ENCODE measurements around the gene TMCO5A.

The TMCO5A gene

GRCh38 chr15:37931868-37932267, 2.6 kb upstream of the TMCO5A start:
- no peak overlapping the region for H3K27ac ChIP-seq
- TF ChIP-seq ZFX (IDR thresholded peaks at IDR 0.05; ENCODE audit: borderline replicate concordance) (no peak), CTCF (IDR thresholded peaks at IDR 0.05) (no peak)

DNA sequence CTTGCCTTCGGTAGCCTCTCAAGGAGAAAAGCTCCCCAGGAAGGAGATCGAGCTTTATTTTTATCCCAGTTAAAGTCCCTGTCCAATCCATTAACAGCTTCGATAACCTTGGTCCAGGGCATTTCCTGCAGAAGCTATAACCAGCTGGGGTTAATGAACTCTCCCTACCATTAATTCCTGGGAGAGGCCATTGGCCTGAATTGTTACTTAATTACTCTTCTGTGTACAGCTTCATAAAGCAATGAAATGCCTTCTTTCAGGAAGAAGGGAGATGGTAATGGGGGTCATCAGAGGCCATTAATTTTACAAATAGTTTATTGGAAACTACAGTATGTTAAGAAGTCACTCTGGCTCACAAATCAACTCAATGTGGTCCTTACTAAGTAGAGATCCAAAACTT, 1.9 kb upstream of the TMCO5A start:
- TF ChIP-seq ZFX (IDR thresholded peaks at IDR 0.05; ENCODE audit: borderline replicate concordance), result no peak
- no peak for TF ChIP-seq CTCF (IDR thresholded peaks at IDR 0.05)
- H3K27ac ChIP-seq, result no peak overlapping the region

DNA sequence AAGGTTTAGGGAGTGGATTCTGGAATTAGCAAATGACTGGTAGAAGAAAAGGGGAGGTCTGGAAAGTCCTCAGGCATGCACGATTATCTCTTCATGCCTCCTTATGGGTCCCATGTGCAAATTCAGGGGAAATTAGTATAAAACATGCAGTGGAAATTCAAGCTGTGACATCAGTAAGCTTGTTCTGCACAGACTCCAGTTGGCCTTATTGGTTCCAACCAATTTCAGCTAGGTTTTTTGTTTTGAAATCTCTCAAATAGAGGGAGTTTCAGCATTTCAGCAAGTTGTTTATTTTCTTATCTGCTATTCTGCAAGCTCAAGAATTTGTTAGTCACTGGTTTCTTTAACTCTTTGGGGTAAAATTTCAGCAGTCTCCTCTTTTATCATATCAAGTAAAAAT, 774 bp upstream of the TMCO5A start:
- TF ChIP-seq CTCF (IDR thresholded peaks at IDR 0.05) (no peak), ZFX (IDR thresholded peaks at IDR 0.05; ENCODE audit: borderline replicate concordance) (no peak)
- no peak overlapping the region for H3K27ac ChIP-seq

DNA sequence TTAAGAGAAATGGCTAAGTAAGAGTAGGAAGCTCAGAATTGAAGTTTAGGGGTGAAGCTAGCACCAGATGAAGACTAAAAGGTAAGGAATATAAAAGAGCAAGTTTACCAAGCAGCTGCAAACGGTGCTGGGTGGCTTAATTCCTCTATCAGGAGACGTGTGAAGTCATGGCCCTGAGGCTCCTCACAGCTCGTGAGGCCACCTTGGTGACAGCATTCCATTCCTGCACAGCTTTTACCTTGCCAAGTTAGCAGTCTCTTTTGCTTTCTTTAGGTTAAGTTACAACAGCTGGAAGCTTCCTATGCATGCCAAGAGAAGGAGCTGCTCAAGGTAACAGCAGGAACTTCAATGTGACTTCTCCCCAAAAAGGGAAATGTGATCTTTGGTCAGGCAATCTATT, 6.4 kb downstream of the TMCO5A start:
- H3K27ac ChIP-seq, result no peak overlapping the region
- TF ChIP-seq CTCF (IDR thresholded peaks at IDR 0.05), result no peak
- TF ChIP-seq ZFX (IDR thresholded peaks at IDR 0.05; ENCODE audit: borderline replicate concordance), result no peak

GRCh38 chr15:37941779-37942178, 7.3 kb downstream of the TMCO5A start:
- H3K27ac ChIP-seq, result no peak overlapping the region
- TF ChIP-seq CTCF (IDR thresholded peaks at IDR 0.05), result no peak

DNA sequence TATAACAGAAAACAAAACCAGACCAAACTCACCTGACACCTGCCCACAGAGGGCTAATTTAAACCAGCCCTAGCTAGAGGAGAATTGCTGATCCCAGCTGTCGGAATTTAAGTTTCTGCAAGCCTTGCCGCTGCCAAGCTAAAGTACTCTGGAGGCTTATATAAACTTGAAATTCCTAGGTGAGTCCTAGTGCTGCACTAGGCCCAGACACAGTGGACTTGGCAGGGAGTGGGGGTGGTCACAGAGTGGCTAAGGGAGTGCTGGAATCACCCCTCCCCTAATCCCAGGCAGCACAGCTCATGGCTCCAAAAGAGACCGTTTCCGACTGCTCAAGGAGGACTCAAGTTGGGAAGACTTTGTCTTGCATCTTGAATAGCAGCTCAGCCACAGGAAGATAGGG, 17.6 kb downstream of the TMCO5A start:
- no peak for TF ChIP-seq ZFX (IDR thresholded peaks at IDR 0.05; ENCODE audit: borderline replicate concordance)
- TF ChIP-seq CTCF (IDR thresholded peaks at IDR 0.05), result no peak
- H3K27ac ChIP-seq, result no peak overlapping the region

- peak overlapping the region; percentile 43 for H3K27ac ChIP-seq
Measured at GRCh38 chr15:37960742-37961141, 26.3 kb downstream of the TMCO5A start.

DNA sequence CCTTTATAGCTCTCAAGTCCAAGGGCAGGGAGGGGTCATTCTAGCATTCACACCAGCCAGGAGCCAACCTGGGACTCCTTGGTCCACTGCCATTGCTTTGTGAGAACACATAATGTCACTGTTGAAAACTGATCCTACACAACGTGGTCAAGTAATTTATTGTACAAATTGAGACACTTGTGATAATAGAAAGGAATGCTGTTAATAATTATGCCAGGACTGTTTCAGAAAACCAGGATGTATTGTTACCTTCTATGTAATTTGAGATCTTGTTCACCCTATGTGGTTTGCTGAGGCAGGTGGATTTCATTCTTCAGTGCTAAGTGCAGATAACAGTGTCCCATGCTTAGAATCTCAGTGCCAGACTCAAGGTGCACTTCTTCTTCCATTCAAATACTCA, 33.3 kb downstream of the TMCO5A start:
- TF ChIP-seq ZFX (IDR thresholded peaks at IDR 0.05; ENCODE audit: borderline replicate concordance), result no peak
- TF ChIP-seq CTCF (IDR thresholded peaks at IDR 0.05), result no peak

More for the DNA sequence above, 33.3 kb downstream of the TMCO5A start:
- H3K27ac ChIP-seq, result no peak overlapping the region
